Measurements from ENCODE around the gene ZNF582.
"Not testable (repeated sequence)": the region's sequence is repeated elsewhere in the genome, so short reads cannot be mapped to it uniquely, and the experiment has no call there.

Gene ZNF582

GRCh38 chr19:56350416-56351045 is 42.8 kb downstream of the ZNF582 start:
- no peak for DNase-seq

- DNase-seq, result no peak
Observed at GRCh38 chr19:56348289-56348877, 45.0 kb downstream of the ZNF582 start.

GRCh38 chr19:56347163-56347778 is 46.1 kb downstream of the ZNF582 start:
- DNase-seq, result no peak

- no peak for DNase-seq
Observed at GRCh38 chr19:56341948-56342347, 51.4 kb downstream of the ZNF582 start.

- DNase-seq, result not testable (repeated sequence)
Observed at GRCh38 chr19:56339031-56339430, 54.3 kb downstream of the ZNF582 start.

- DNase-seq, result not testable (repeated sequence)
Observed at GRCh38 chr19:56337077-56337476, 56.3 kb downstream of the ZNF582 start.

- DNase-seq, result not testable (repeated sequence)
Observed at GRCh38 chr19:56335371-56335770, 58.0 kb downstream of the ZNF582 start.

GRCh38 chr19:56333506-56333905 is 59.8 kb downstream of the ZNF582 start:
- no peak for DNase-seq
